ENCODE measurements around the gene CHRNA10. TPM values are rescaled to one million over a fixed set of nuclear protein-coding genes. Genes with fewer than 3 reads are reported as not detected.
A peak's percentile ranks its signal among the peaks of the same experiment; 100 is the strongest.
"Not testable (repeated sequence)": the region's sequence is repeated elsewhere in the genome, so short reads cannot be mapped to it uniquely, and the experiment has no call there.

The CHRNA10 gene
- total RNA-seq, 1 donor from 2014 or later = 0.20 TPM

- no peak for DNase-seq
Observed at GRCh38 chr11:3664032-3664630, 7.1 kb downstream of the CHRNA10 start.

GRCh38 chr11:3662856-3663255 lies 8.3 kb downstream of the CHRNA10 start:
- DNase-seq = no peak

- DNase-seq = no peak
Observed at GRCh38 chr11:3660960-3661359, 10.2 kb downstream of the CHRNA10 start.

GRCh38 chr11:3659595-3660515 lies 11.3 kb downstream of the CHRNA10 start:
- no peak for DNase-seq

GRCh38 chr11:3658252-3658651 lies 12.9 kb downstream of the CHRNA10 start:
- no peak for DNase-seq

GRCh38 chr11:3657331-3657730 lies 13.9 kb downstream of the CHRNA10 start:
- not testable (repeated sequence) for DNase-seq

- DNase-seq = no peak
Observed at GRCh38 chr11:3655547-3655946, 15.6 kb downstream of the CHRNA10 start.

- DNase-seq = not testable (repeated sequence)
Observed at GRCh38 chr11:3652514-3652913, 18.7 kb downstream of the CHRNA10 start.

GRCh38 chr11:3649374-3649773 lies 21.8 kb downstream of the CHRNA10 start:
- DNase-seq = not testable (repeated sequence)

- not testable (repeated sequence) for DNase-seq
Observed at GRCh38 chr11:3648843-3649242, 22.3 kb downstream of the CHRNA10 start.

GRCh38 chr11:3645552-3645951 lies 25.6 kb downstream of the CHRNA10 start:
- DNase-seq = no peak

- no peak for DNase-seq
Observed at GRCh38 chr11:3644817-3645235, 26.4 kb downstream of the CHRNA10 start, which contains the start of gene ART1. Gene ART1 (plus strand): TSS chr11:3645128. CDS start chr11:3659214, 14,086 bp downstream.

GRCh38 chr11:3643102-3643546 lies 28.1 kb downstream of the CHRNA10 start:
- not testable (repeated sequence) for DNase-seq

- DNase-seq = peak; percentile 71
Observed at GRCh38 chr11:3642071-3642951, 28.9 kb downstream of the CHRNA10 start.

GRCh38 chr11:3641701-3642070 lies 29.5 kb downstream of the CHRNA10 start, which contains the start of gene ART5:
Gene ART5 (minus strand): TSS chr11:3641992. CDS start chr11:3641862, 130 bp downstream.
- DNase-seq = no peak

- no peak for DNase-seq
Observed at GRCh38 chr11:3641191-3641590, 30.0 kb downstream of the CHRNA10 start.

- DNase-seq = no peak
Observed at GRCh38 chr11:3639841-3640240, 31.3 kb downstream of the CHRNA10 start.

GRCh38 chr11:3638513-3638912 lies 32.7 kb downstream of the CHRNA10 start:
- no peak for DNase-seq

- no peak for DNase-seq
Observed at GRCh38 chr11:3637201-3637600, 34.0 kb downstream of the CHRNA10 start.

- DNase-seq = no peak
Observed at GRCh38 chr11:3635641-3636375, 35.4 kb downstream of the CHRNA10 start.

- no peak for DNase-seq
Observed at GRCh38 chr11:3632070-3632660, 39.0 kb downstream of the CHRNA10 start.
